H7 (cell line): Measurements from ENCODE around the gene CYBB. TPM values are rescaled to one million over a fixed set of nuclear protein-coding genes. Genes with fewer than 3 reads are reported as not detected.

ENCODE experiments used
- DNase-seq: peaks from one replicate; pipeline ENCODE4 v3.0.0; 2012
- H3K27me3 ChIP-seq: 2 replicates; pipeline ENCODE4 v1.6.0; 2011; ENCODE audit warnings: mild to moderate bottlenecking, low read length; ENCODE audit not compliant: control insufficient read depth, insufficient read depth
- H3K36me3 ChIP-seq: replicated peaks from 2 replicates; pipeline ENCODE4 v1.5.1; 2011; ENCODE audit warnings: low read length; ENCODE audit not compliant: control insufficient read depth, insufficient read depth
- H3K4me3 ChIP-seq: 2 replicates; pipeline ENCODE4 v1.5.1; 2011; ENCODE audit warnings: low read depth, mild to moderate bottlenecking, control low read depth, low read length, moderate library complexity; ENCODE audit not compliant: insufficient read depth
- total RNA-seq: library from RNA; depleted of rRNA; stranded (reverse); fragments of >200 nt; shearing (Covaris generic); gene quantifications from 2 replicates; pipeline ENCODE4 v1.2.3, GENCODE V29; 2014

CYBB gene
- total RNA-seq, 1 experiment from 2014 or later = 0.14 TPM

GRCh38 chrX:37803057-37803456 is 23.2 kb downstream of the CYBB start:
- no peak for DNase-seq
- Histone ChIP-seq H3K4me3 (no peak overlapping the region), H3K27me3 (no peaks in the 10 kb centered on the region), H3K36me3 (no peaks in the 10 kb centered on the region)

GRCh38 chrX:37809970-37810369 is 30.1 kb downstream of the CYBB start:
- no peak overlapping the region for H3K4me3 ChIP-seq
- no peak for DNase-seq
- H3K36me3 ChIP-seq = no peaks in the 10 kb centered on the region
- no peaks in the 10 kb centered on the region for H3K27me3 ChIP-seq

- DNase-seq = no peak
- no peaks in the 10 kb centered on the region for H3K36me3 ChIP-seq
- H3K4me3 ChIP-seq = no peak overlapping the region
- no peaks in the 10 kb centered on the region for H3K27me3 ChIP-seq
Measured at GRCh38 chrX:37812110-37812509, 32.3 kb downstream of the CYBB start.

- Histone ChIP-seq H3K27me3 (no peaks in the 10 kb centered on the region), H3K36me3 (no peaks in the 10 kb centered on the region), H3K4me3 (no peak overlapping the region)
- DNase-seq = no peak
Measured at GRCh38 chrX:37813570-37813969, 33.7 kb downstream of the CYBB start.

DNA sequence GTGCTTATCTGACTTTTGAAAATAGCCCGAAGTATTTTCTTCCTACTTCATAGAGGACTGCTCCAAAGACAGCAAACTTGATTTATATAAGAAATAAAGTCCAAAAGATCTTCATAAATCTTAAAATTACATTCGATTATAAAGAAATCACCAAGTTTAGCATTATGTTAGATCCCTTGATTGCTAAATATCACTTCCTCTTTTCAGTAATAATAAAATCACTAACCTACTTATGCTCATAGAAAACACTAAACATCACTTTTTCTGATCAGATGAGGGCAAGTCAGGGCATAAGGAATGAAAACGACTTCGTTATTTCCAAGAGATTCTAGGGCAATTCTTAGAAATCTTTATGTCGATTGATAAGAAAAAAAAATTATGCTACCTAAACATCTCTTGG is 35.5 kb downstream of the CYBB start:
- Histone ChIP-seq H3K27me3 (no peaks in the 10 kb centered on the region), H3K4me3 (no peak overlapping the region), H3K36me3 (no peaks in the 10 kb centered on the region)
- DNase-seq = no peak

- Histone ChIP-seq H3K4me3 (no peak overlapping the region), H3K27me3 (no peaks in the 10 kb centered on the region), H3K36me3 (no peaks in the 10 kb centered on the region)
- DNase-seq = no peak
Measured at GRCh38 chrX:37816766-37817165, 36.9 kb downstream of the CYBB start.

DNA sequence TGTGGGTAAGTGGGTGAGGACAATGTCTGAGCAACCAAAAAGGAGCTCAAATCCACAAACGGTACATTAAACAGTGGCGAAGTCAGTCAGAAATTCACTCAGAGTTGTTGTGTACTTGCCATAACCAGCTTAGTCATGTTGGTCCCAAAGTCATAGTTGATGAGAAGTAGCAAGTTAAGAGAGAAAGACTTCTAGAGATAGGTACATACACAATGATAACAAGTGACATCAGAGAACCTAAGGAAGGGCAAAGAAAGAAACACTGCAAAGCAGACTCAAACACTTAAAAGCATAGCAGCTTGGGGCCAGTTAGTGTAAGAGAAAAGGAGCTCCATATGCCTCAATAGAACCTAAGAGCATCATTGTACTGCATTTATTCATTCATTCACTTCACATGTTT is 37.3 kb downstream of the CYBB start:
- Histone ChIP-seq H3K27me3 (no peaks in the 10 kb centered on the region), H3K4me3 (no peak overlapping the region)
- no peak for DNase-seq

GRCh38 chrX:37817579-37817978 is 37.7 kb downstream of the CYBB start:
- Histone ChIP-seq H3K36me3 (no peaks in the 10 kb centered on the region), H3K27me3 (no peaks in the 10 kb centered on the region), H3K4me3 (no peak overlapping the region)
- no peak for DNase-seq

More for the DNA sequence above, 37.3 kb downstream of the CYBB start:
- H3K36me3 ChIP-seq = no peaks in the 10 kb centered on the region

DNA sequence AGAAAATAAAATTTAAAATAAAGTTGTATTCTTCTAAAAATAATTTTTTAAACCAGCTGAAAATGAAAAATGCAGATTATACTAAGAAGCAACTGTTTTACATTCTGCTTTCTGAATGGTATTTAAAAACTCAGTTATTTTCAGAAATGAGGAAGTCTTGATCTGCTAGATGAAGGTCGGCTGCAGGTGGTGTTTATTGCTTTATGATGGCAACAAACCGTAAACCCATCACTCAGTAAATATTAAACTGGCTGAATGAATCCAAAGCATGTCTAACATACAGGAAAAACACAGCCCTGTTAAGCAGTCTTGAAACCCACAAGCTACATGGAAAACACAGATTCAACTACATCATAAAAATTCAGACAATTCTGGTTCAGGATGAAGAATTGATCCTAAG is 38.2 kb downstream of the CYBB start:
- H3K36me3 ChIP-seq = no peaks in the 10 kb centered on the region
- no peak for DNase-seq
- no peak overlapping the region for H3K4me3 ChIP-seq
- no peaks in the 10 kb centered on the region for H3K27me3 ChIP-seq

DNA sequence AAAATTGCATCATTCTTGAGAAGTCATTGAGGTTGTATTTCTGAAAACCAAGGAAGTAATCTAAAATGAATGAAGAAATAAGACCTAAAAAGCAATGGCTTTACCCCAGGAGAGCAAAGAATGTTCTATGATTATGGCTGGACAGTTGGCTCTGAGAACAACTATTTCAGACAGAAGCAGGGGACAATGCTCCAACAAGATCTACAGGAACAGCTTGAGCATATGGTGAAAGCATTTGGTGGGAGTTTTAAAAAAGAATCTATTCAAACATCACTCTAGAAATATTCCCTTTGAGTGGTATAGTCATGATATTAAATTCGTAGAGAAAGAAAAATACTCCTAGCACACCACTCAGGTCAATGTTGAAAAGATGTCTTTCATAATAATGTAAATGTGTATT is 40.8 kb downstream of the CYBB start:
- Histone ChIP-seq H3K36me3 (no peaks in the 10 kb centered on the region), H3K27me3 (no peaks in the 10 kb centered on the region), H3K4me3 (no peak overlapping the region)
- no peak for DNase-seq

- no peak for DNase-seq
- H3K4me3 ChIP-seq = no peak overlapping the region
Measured at GRCh38 chrX:37824491-37825214, 44.8 kb downstream of the CYBB start.

DNA sequence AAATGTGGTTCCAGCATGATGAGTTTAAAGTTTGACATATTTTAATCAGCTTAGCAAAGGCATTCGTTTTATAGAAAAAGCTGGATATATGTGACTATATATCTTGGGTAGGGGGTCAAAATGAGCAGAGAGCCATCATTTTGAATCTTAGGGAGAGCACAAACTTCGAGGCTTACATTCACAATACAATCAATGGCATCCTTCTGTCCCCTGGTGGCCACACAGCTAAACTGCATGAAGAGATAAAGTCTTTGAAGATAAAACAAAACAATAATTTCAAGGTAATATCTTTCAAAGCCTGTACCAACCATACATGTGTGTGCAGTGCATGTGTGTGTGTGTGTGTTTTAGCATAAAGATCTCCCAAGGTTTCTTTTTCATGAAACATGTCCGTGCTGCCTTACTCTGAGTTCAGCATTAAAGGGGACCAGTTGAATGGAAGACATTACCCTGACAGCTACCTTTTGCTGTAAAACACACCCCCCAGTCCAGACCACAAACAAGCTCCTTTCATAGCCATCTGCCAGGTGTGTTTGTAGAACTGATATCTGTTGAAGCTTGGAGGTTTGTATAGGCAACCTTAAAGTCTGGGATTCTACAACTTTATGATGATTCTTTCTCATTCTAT is 45.5 kb downstream of the CYBB start:
- DNase-seq = peak; percentile 18
- Histone ChIP-seq H3K27me3 (no peaks in the 10 kb centered on the region), H3K4me3 (no peak overlapping the region), H3K36me3 (no peaks in the 10 kb centered on the region)

More at GRCh38 chrX:37824491-37825214, 44.8 kb downstream of the CYBB start:
- H3K36me3 ChIP-seq = no peaks in the 10 kb centered on the region
- H3K27me3 ChIP-seq = no peaks in the 10 kb centered on the region

DNA sequence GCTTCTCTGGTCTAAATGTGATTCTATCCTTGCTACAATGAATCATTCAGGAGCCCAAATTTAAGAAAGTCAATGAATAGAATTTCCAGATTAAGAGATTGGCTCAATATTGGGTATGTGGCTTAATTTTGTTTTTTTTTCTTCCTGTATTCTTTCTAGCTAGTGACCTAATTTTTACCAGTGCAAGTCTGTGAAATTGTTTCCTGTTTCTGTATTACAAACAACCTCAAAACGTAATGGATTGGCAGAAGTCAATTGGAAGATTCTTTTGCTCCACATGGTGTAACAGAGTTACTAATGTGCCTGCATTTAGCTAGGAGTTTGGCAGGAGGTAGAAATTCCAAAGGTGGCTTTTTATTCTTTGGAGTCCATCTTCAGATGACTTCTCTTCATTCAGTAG is 49.9 kb downstream of the CYBB start:
- no peak for DNase-seq
- Histone ChIP-seq H3K36me3 (no peaks in the 10 kb centered on the region), H3K4me3 (no peak overlapping the region), H3K27me3 (no peaks in the 10 kb centered on the region)

DNA sequence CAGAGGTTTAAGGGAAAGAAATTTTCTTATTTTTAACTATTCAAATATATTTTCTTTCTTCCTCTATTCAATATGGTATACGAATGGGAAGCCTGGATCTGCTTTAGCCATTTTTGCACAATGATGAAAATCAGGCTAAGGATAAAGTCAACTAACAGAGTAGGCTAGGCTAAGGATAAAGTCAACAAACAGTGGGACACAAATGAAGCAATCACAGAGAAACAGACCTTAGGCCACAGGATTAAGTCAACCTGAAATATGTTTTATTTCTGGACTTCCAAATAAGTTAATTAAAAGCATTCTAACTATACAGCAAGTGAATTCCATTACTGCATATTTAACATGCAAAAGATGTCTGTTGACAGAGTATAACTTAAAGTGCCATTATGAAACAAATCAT is 50.5 kb downstream of the CYBB start:
- no peak for DNase-seq
- Histone ChIP-seq H3K27me3 (no peaks in the 10 kb centered on the region), H3K4me3 (no peak overlapping the region), H3K36me3 (no peaks in the 10 kb centered on the region)

GRCh38 chrX:37834937-37835336 is 55.1 kb downstream of the CYBB start:
- Histone ChIP-seq H3K27me3 (no peaks in the 10 kb centered on the region), H3K4me3 (no peak overlapping the region), H3K36me3 (no peaks in the 10 kb centered on the region)
- DNase-seq = no peak
